Gastrocnemius medialis (tissue), 4 donors: Measurements from ENCODE around the gene MELTF. TPM values are rescaled to one million over a fixed set of nuclear protein-coding genes. Genes with fewer than 3 reads are reported as not detected.

ENCODE experiments used
- ATAC-seq, 2 donors: fragments of 150-250 bp; one replicate each; pipeline ENCODE4 v1.9.1; 2016
- DNase-seq, 2 donors: peaks; one replicate each; pipeline ENCODE4 v3.0.0-alpha.2; 2019
- H3K27ac ChIP-seq, 4 donors: fragments of 200-600 bp; sonication (generic); 1 replicate in 1 of 4; 2 replicates in 3 of 4; pipeline ENCODE4 v1.5.1; 2016 to 2018; ENCODE audit warnings: mild to moderate bottlenecking in 2 of 4, moderate library complexity in 1 of 4
- H3K27me3 ChIP-seq, 3 donors: fragments of 200-600 bp; sonication (generic) in 2 of 3; 1 replicate in 1 of 3; 2 replicates in 2 of 3; pipeline versions ENCODE4 v1.5.1 to v1.6.0; 2016 to 2019; ENCODE audit warnings: mild to moderate bottlenecking in 1 of 3, moderate library complexity in 1 of 3
- H3K36me3 ChIP-seq, 2 donors: fragments of 200-600 bp; sonication (generic) in 1 of 2; one replicate each; pipeline ENCODE4 v1.5.1; 2017 to 2018
- H3K4me1 ChIP-seq, 2 donors: fragments of 200-600 bp; sonication (generic) in 1 of 2; one replicate each; pipeline ENCODE4 v1.5.1; 2016 to 2017; ENCODE audit warnings: mild to moderate bottlenecking in 2 of 2
- H3K4me3 ChIP-seq, 4 donors: fragments of 200-600 bp; sonication (generic) in 3 of 4; 1 replicate in 1 of 4; 2 replicates in 3 of 4; pipeline ENCODE4 v1.5.1; 2016 to 2019; ENCODE audit warnings: mild to moderate bottlenecking in 2 of 4
- H3K9me3 ChIP-seq, 3 donors: fragments of 200-600 bp; sonication (generic) in 2 of 3; 1 replicate in 1 of 3; 2 replicates in 2 of 3; pipeline ENCODE4 v1.5.1; 2016 to 2019
- CTCF ChIP-seq, 5 experiments: fragments of 450-650 bp in 3 of 5; fragments of 200-600 bp in 2 of 5; sonication (generic) in 2 of 5; IDR thresholded peaks in 4 of 5; conservative IDR thresholded peaks in 1 of 5; 1 replicate in 4 of 5; 2 replicates in 1 of 5; pipeline ENCODE4 v1.5.1; 2016 to 2019; ENCODE audit warnings: antibody characterized with exemption in 5 of 5, mild to moderate bottlenecking in 3 of 5, moderate library complexity in 3 of 5
- POLR2A ChIP-seq, 2 donors: fragments of 450-650 bp; IDR thresholded peaks; one replicate each; pipeline ENCODE4 v1.6.1; 2017; ENCODE audit warnings: antibody characterized with exemption in 2 of 2, mild to moderate bottlenecking in 2 of 2, moderate library complexity in 2 of 2
- in situ Hi-C, 4 donors: fragments of 200-750 bp; cut with MboI; loops; one replicate each; pipeline versions ENCODE4 v1.15.0 to v1.8.0; 2017; ENCODE audit warnings: low sequenced_read_pairs in 4 of 4
- intact Hi-C: fragments of 100-400 bp; cut with DNase I; formaldehyde crosslinking; loops from one replicate; pipeline ENCODE4 v1.15.1; 2023; ENCODE audit warnings: low total_unique reads
- total RNA-seq, 4 donors: library from RNA; depleted of rRNA; stranded (reverse); fragments of >200 nt; gene quantifications; one replicate each; pipeline versions ENCODE4 v1.1.0 to v1.2.3, GENCODE V29; 2016

Gene MELTF
- total RNA-seq, 4 donors from 2014 or later: 0.36 to 0.64 (median 0.42) TPM; not detected in 1

- no peak overlapping the region for H3K4me3 ChIP-seq
- DNase-seq (no peak), ATAC-seq (no peak)
- TF ChIP-seq POLR2A (IDR thresholded peaks at IDR 0.05) (no peak), CTCF (IDR thresholded peaks at IDR 0.05 in 4 of 5, conservative IDR thresholded peaks at IDR 0.05 in 1 of 5) (no peak)
- in situ Hi-C loops (loop anchor here in 3 of 4 donors (25.0 kb wide), 2 partner anchors 162 to 487 kb away; no protein-coding TSS in a partner anchor), intact Hi-C loops (no loop called here)
- H3K4me1 ChIP-seq: peaks cover 0 to 8% of the 10 kb centered on the region in 2 donors
- H3K36me3 ChIP-seq: no peaks in the 10 kb centered on the region
- peaks cover 15 to 17% (median 15%) of the 10 kb centered on the region in 3 donors for H3K27me3 ChIP-seq
- H3K9me3 ChIP-seq: no peaks in the 10 kb centered on the region
- no peak overlapping the region for H3K27ac ChIP-seq
These were observed 4.5 kb downstream of the MELTF start for GRCh38 chr3:197024881-197025735.

- DNase-seq (no peak), ATAC-seq (no peak)
- Histone ChIP-seq H3K4me1 (peaks cover 0 to 3% of the 10 kb centered on the region in 2 donors), H3K9me3 (no peaks in the 10 kb centered on the region), H3K4me3 (no peak overlapping the region), H3K36me3 (no peaks in the 10 kb centered on the region), H3K27me3 (peaks cover 6 to 10% (median 8%) of the 10 kb centered on the region in 3 donors), H3K27ac (no peak overlapping the region)
- TF ChIP-seq CTCF (IDR thresholded peaks at IDR 0.05 in 4 of 5, conservative IDR thresholded peaks at IDR 0.05 in 1 of 5) (no peak), POLR2A (IDR thresholded peaks at IDR 0.05) (no peak)
- in situ Hi-C loops: loop anchor here in 3 of 4 donors (25.0 kb wide), 2 partner anchors 163 to 488 kb away; no protein-coding TSS in a partner anchor
- intact Hi-C loops: no loop called here
These were observed 5.5 kb downstream of the MELTF start for GRCh38 chr3:197023998-197024651.

GRCh38 chr3:197023241-197023997, 6.2 kb downstream of the MELTF start:
- Histone ChIP-seq H3K27me3 (peaks cover 0 to 3% (median 3%) of the 10 kb centered on the region in 3 donors), H3K36me3 (no peaks in the 10 kb centered on the region), H3K4me3 (no peak overlapping the region), H3K9me3 (no peaks in the 10 kb centered on the region), H3K27ac (no peak overlapping the region), H3K4me1 (no peaks in the 10 kb centered on the region)
- intact Hi-C loops (no loop called here), in situ Hi-C loops (loop anchor here in 3 of 4 donors (25.0 kb wide), 2 partner anchors 164 to 489 kb away; no protein-coding TSS in a partner anchor)
- TF ChIP-seq POLR2A (IDR thresholded peaks at IDR 0.05): no peak
- DNase-seq (no peak), ATAC-seq (no peak)

GRCh38 chr3:197022405-197023231, 7.0 kb downstream of the MELTF start:
- in situ Hi-C loops: loop anchor here in 3 of 4 donors (25.0 kb wide), 2 partner anchors 165 to 490 kb away; no protein-coding TSS in a partner anchor
- peaks cover 0 to 3% (median 3%) of the 10 kb centered on the region in 3 donors for H3K27me3 ChIP-seq
- no peak overlapping the region for H3K27ac ChIP-seq
- H3K9me3 ChIP-seq: no peaks in the 10 kb centered on the region
- no peak overlapping the region for H3K4me3 ChIP-seq
- TF ChIP-seq POLR2A (IDR thresholded peaks at IDR 0.05): no peak
- TF ChIP-seq CTCF (IDR thresholded peaks at IDR 0.05 in 4 of 5, conservative IDR thresholded peaks at IDR 0.05 in 1 of 5): no peak
- intact Hi-C loops: no loop called here
- ATAC-seq (no peak), DNase-seq (no peak)
- no peaks in the 10 kb centered on the region for H3K36me3 ChIP-seq
- H3K4me1 ChIP-seq: no peaks in the 10 kb centered on the region
